ENCODE results near the gene ATRNL1. TPM values are rescaled to one million over a fixed set of nuclear protein-coding genes. Genes with fewer than 3 reads are reported as not detected.

The ATRNL1 gene
- total and polyA plus RNA-seq, 2 of the 8 experiments (the other 6 are each of a cell fraction or from before 2014, with no cell fraction given): 5.1 to 17.6 TPM

DNA sequence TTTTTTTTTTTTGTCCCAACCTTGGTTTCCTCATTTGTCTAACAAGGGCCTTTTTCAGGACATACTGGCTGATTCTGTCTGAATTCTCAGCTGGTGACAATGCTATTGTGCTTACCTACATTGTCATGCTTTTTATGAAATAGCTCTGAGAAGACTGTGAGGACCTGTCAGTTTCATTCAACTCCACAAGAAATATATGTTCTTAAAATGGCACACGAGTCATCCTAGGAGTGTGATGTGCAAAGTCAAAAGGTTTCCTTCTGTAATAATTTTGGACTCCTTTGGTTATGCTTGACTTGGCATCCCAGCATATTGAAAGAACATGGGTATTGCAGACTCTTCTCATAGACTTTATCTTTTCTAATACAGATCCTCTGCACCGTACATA is 863.8 kb downstream of the ATRNL1 start:
- 95% methylated on average over 2 of the region's 2 CpGs; no CpG with 5 or more reads in 1 of the 2 experiments for WGBS, 2 experiments (ENCODE audit: extremely low coverage in 1 of 2, insufficient coverage in 1 of 2, insufficient read length in 1 of 2, insufficient replicate concordance in 2 of 2, low coverage in 1 of 2, low lambda C conversion rate in 2 of 2, missing lambda C conversion rate in 1 of 2)
- H3K79me2 ChIP-seq (ENCODE audit: control insufficient read depth in 1 of 2, insufficient read depth in 2 of 2, low read length in 2 of 2): no peaks in the 10 kb centered on the region
- no peaks in the 10 kb centered on the region; a peak in 1 of 7 replicates for H3K27me3 ChIP-seq (replicated peaks in 1 of 4; ENCODE audit: control insufficient read depth in 3 of 4, extremely low read depth in 1 of 4, insufficient read depth in 3 of 4, low read length in 3 of 4)
- H3K9ac ChIP-seq (replicated peaks in 1 of 4; ENCODE audit: extremely low read depth in 1 of 4, low read depth in 3 of 4, low read length in 3 of 4): no peak overlapping the region
- no peak overlapping the region for H3K18ac ChIP-seq (ENCODE audit: extremely low read depth, low read length)
- H4K91ac ChIP-seq (replicated peaks; ENCODE audit: insufficient read length, low read length): no peak overlapping the region
- TF ChIP-seq NANOG (IDR thresholded peaks at IDR 0.05; ENCODE audit: insufficient read depth, low read depth, low read length, poor library complexity, severe bottlenecking): no peak
- no peak for TF ChIP-seq SAP30 (IDR thresholded peaks at IDR 0.05; ENCODE audit: insufficient read depth, insufficient replicate concordance, low read length)
- TF ChIP-seq, protein P1, sequence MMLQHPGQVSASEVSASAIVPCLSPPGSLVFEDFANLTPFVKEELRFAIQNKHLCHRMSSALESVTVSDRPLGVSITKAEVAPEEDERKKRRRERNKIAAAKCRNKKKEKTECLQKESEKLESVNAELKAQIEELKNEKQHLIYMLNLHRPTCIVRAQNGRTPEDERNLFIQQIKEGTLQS (IDR thresholded peaks at IDR 0.05; ENCODE audit: insufficient read depth, low read depth, low read length): no peak
- TF ChIP-seq SP2 (IDR thresholded peaks at IDR 0.05; ENCODE audit: low read length): no peak
- TF ChIP-seq, protein P2, sequence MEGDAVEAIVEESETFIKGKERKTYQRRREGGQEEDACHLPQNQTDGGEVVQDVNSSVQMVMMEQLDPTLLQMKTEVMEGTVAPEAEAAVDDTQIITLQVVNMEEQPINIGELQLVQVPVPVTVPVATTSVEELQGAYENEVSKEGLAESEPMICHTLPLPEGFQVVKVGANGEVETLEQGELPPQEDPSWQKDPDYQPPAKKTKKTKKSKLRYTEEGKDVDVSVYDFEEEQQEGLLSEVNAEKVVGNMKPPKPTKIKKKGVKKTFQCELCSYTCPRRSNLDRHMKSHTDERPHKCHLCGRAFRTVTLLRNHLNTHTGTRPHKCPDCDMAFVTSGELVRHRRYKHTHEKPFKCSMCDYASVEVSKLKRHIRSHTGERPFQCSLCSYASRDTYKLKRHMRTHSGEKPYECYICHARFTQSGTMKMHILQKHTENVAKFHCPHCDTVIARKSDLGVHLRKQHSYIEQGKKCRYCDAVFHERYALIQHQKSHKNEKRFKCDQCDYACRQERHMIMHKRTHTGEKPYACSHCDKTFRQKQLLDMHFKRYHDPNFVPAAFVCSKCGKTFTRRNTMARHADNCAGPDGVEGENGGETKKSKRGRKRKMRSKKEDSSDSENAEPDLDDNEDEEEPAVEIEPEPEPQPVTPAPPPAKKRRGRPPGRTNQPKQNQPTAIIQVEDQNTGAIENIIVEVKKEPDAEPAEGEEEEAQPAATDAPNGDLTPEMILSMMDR (IDR thresholded peaks at IDR 0.05; ENCODE audit: control extremely low read depth in 1 of 3, insufficient read depth in 1 of 3, low read depth in 1 of 3, low read length in 3 of 3): no peak
- TF ChIP-seq, protein P3, sequence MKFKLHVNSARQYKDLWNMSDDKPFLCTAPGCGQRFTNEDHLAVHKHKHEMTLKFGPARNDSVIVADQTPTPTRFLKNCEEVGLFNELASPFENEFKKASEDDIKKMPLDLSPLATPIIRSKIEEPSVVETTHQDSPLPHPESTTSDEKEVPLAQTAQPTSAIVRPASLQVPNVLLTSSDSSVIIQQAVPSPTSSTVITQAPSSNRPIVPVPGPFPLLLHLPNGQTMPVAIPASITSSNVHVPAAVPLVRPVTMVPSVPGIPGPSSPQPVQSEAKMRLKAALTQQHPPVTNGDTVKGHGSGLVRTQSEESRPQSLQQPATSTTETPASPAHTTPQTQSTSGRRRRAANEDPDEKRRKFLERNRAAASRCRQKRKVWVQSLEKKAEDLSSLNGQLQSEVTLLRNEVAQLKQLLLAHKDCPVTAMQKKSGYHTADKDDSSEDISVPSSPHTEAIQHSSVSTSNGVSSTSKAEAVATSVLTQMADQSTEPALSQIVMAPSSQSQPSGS (IDR thresholded peaks at IDR 0.05; ENCODE audit: low read length): no peak
- TF ChIP-seq MAFK (IDR thresholded peaks at IDR 0.05; ENCODE audit: low read depth, low read length): no peak
- no peak for TF ChIP-seq CBX8 (IDR thresholded peaks at IDR 0.05; ENCODE audit: borderline replicate concordance, low read depth, low read length)
- no peak for TF ChIP-seq BACH1 (IDR thresholded peaks at IDR 0.05; ENCODE audit: low read length)
- no peak overlapping the region for H2BK5ac ChIP-seq (ENCODE audit: low read depth, low read length)
- no peak for DNase-seq (ENCODE audit: low read depth in 1 of 2, low spot score in 2 of 2)
- H2AFZ ChIP-seq (ENCODE audit: low read length): no peak overlapping the region
- H2BK20ac ChIP-seq (ENCODE audit: low read length): no peak overlapping the region
- H3K9me3 ChIP-seq (ENCODE audit: insufficient read depth in 2 of 2, low read depth in 1 of 2, low read length in 1 of 2): no peaks in the 10 kb centered on the region
- no peak overlapping the region for H4K8ac ChIP-seq (ENCODE audit: extremely low read depth, insufficient read depth, low read length)
- H3K27ac ChIP-seq (ENCODE audit: low read depth, low read length): no peak overlapping the region
- FAIRE-seq: no peak
- H3K14ac ChIP-seq (ENCODE audit: insufficient read length): no peak overlapping the region
- ChIA-PET CTCF (ENCODE audit: partially characterized antibody) (interaction anchor here (0.6 to 1.4 kb wide), 3 partner anchors 9 to 449 kb away, joined by 3 to 8 read pairs (median 4); no protein-coding TSS in a partner anchor), POLR2A (ENCODE audit: partially characterized antibody) (no interaction called here)
- no peak overlapping the region for H2BK12ac ChIP-seq (ENCODE audit: low read depth, low read length)
- no peak overlapping the region for H3K4me2 ChIP-seq (ENCODE audit: insufficient read depth in 1 of 2, low read depth in 2 of 2, low read length in 2 of 2)
- no peak overlapping the region for H2BK15ac ChIP-seq (ENCODE audit: low read length)
- H3K36me3 ChIP-seq (ENCODE audit: control insufficient read depth in 2 of 4, insufficient read depth in 4 of 4, low read length in 3 of 4): no peaks in the 10 kb centered on the region
- H4K5ac ChIP-seq (ENCODE audit: insufficient read length, low read depth, low read length): no peak overlapping the region
- no peaks in the 10 kb centered on the region for H4K20me1 ChIP-seq (replicated peaks in 1 of 2; ENCODE audit: control insufficient read depth in 1 of 2, insufficient read depth in 2 of 2, low read length in 2 of 2)
- H3K4me1 ChIP-seq (replicated peaks in 1 of 4; ENCODE audit: control insufficient read depth in 3 of 4, insufficient read depth in 4 of 4, low read length in 3 of 4): peaks cover 0 to 4% (median 0%) of the 10 kb centered on the region in 4 experiments; a peak in 2 of 7 replicates
- no peaks in the 10 kb centered on the region for H3K23me2 ChIP-seq (ENCODE audit: low read depth, low read length)
- H3K4ac ChIP-seq (replicated peaks; ENCODE audit: insufficient read length, low read depth, low read length): no peak overlapping the region
- no peak overlapping the region for H2AK5ac ChIP-seq (ENCODE audit: low read depth, low read length)
- H3K23ac ChIP-seq (ENCODE audit: insufficient read length): no peak overlapping the region
- H3K56ac ChIP-seq (replicated peaks; ENCODE audit: insufficient read length, low read depth, low read length): no peak overlapping the region
- no peak overlapping the region for H3K4me3 ChIP-seq (ENCODE audit: extremely low read depth in 1 of 4, insufficient read depth in 2 of 4, low read depth in 3 of 4, low read length in 4 of 4)
- H3K79me1 ChIP-seq (ENCODE audit: low read depth, low read length): no peaks in the 10 kb centered on the region
- H2BK120ac ChIP-seq (replicated peaks; ENCODE audit: low read depth, low read length): no peak overlapping the region

Data from H1 (cell line).